ENCODE measurements around the gene LTBP3. TPM values are rescaled to one million over a fixed set of nuclear protein-coding genes. Genes with fewer than 3 reads are reported as not detected.

The LTBP3 gene
- polyA plus RNA-seq, 1 of the 3 experiments (the other 2 are of a cell fraction) = 167 TPM

DNA sequence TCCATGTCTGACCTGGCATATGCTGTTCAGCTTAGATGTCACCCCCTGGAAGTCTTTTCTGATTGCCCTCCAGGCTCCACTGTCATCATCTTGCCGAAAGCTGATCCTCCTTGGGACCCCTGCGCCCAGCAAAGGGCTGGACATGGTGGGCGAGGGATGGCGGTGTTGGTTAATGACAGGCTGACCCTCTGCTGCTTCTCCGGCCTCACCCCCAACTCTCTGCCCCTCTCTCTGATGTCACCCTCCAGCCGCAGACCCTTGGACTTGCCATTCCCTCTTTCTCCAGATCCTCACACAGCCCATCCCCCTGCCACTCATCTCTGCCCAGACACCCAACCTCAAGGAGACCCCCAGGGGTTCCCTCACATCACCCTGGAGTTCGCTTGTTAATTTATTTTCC is 20.0 kb upstream of the LTBP3 start:
- TF ChIP-seq NRF1 (IDR thresholded peaks at IDR 0.05; ENCODE audit: low read depth, low read length) (no peak), EZH2phosphoT487 (IDR thresholded peaks at IDR 0.05; ENCODE audit: borderline replicate concordance, low read depth) (no peak)
- H3K27me3 ChIP-seq (ENCODE audit: insufficient read depth) = no peaks in the 10 kb centered on the region
- no peak overlapping the region for H3K27ac ChIP-seq (ENCODE audit: low read depth in 2 of 2, low read length in 1 of 2)
- H3K36me3 ChIP-seq (replicated peaks in 1 of 2; ENCODE audit: control insufficient read depth in 1 of 2, insufficient read depth in 2 of 2, low read length in 1 of 2) = peaks cover 22 to 43% of the 10 kb centered on the region in 2 experiments
- ChIA-PET POLR2A (interaction anchor here (1.4 kb wide), 1 partner anchor 17 kb away, joined by 5 read pairs; no protein-coding TSS in a partner anchor), CTCF (interaction anchor here (13.3 to 13.6 kb wide), 2 partner anchors 13 to 37 kb away, joined by 216 to 295 read pairs; partner anchors contain the start of gene KCNK7)
- WGBS (ENCODE audit: low lambda C conversion rate) = 94% methylated on average over 7 of the region's 7 CpGs
- no peak overlapping the region for H2AFZ ChIP-seq (ENCODE audit: low read depth)
- H4K20me1 ChIP-seq (ENCODE audit: insufficient read depth) = peaks cover 23% of the 10 kb centered on the region
- H3K79me2 ChIP-seq (ENCODE audit: insufficient read depth) = peaks cover 41% of the 10 kb centered on the region
- peak overlapping the region; percentile 78; the same call in 1 of the 2 replicates for H3K9ac ChIP-seq
- H3K4me1 ChIP-seq (ENCODE audit: control insufficient read depth in 1 of 2, insufficient read depth in 2 of 2, low read depth in 1 of 2, low read length in 1 of 2) = peaks cover 32 to 39% of the 10 kb centered on the region in 2 experiments; a peak in 3 of 4 replicates
- H3F3A ChIP-seq (replicated peaks; ENCODE audit: insufficient read depth) = peaks cover 34% of the 10 kb centered on the region
- H3K4me2 ChIP-seq = peak overlapping the region; percentile 99; the same call in 1 of the 2 replicates
- DNase-seq = no peak
- no peaks in the 10 kb centered on the region for H3K9me2 ChIP-seq
- H3K4me3 ChIP-seq (ENCODE audit: low read depth in 2 of 2, low read length in 1 of 2) = no peak overlapping the region
- no peaks in the 10 kb centered on the region for H3K9me3 ChIP-seq

DNA sequence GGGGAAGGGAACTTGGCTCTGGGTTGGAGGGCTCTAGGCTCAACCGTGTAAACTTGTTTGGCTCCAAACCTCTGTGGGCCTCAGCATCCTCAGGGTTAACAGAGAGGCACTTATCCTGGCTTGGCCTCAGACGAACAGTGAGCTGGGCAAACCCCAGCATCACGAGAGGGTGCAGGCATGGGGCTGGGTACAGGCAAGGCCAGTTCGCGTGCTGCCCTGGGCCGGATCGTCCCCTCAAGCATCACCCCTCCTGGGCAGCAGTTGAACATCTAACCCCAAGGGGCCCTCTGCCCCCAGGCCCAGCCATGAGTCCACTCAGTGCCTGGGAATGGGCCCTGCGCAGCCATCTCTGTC is 19.6 kb upstream of the LTBP3 start:
- peak overlapping the region; percentile 99 for H3K4me2 ChIP-seq
- no peaks in the 10 kb centered on the region for H3K27me3 ChIP-seq (ENCODE audit: insufficient read depth)
- no peak for DNase-seq
- ChIA-PET CTCF (interaction anchor here (13.3 to 13.6 kb wide), 2 partner anchors 13 to 37 kb away, joined by 216 to 295 read pairs; partner anchors contain the start of gene KCNK7), POLR2A (interaction anchor here (1.4 kb wide), 1 partner anchor 17 kb away, joined by 5 read pairs; no protein-coding TSS in a partner anchor)
- H3K36me3 ChIP-seq (replicated peaks in 1 of 2; ENCODE audit: control insufficient read depth in 1 of 2, insufficient read depth in 2 of 2, low read length in 1 of 2) = peaks cover 22 to 42% of the 10 kb centered on the region in 2 experiments
- H3K9ac ChIP-seq = peak overlapping the region; percentile 78
- 74% methylated on average over 8 of the region's 8 CpGs for WGBS (ENCODE audit: low lambda C conversion rate)
- H3K9me2 ChIP-seq = no peaks in the 10 kb centered on the region
- H3F3A ChIP-seq (replicated peaks; ENCODE audit: insufficient read depth) = peaks cover 32% of the 10 kb centered on the region
- H3K79me2 ChIP-seq (ENCODE audit: insufficient read depth) = peaks cover 45% of the 10 kb centered on the region
- H3K9me3 ChIP-seq = no peaks in the 10 kb centered on the region
- TF ChIP-seq, protein P1, sequence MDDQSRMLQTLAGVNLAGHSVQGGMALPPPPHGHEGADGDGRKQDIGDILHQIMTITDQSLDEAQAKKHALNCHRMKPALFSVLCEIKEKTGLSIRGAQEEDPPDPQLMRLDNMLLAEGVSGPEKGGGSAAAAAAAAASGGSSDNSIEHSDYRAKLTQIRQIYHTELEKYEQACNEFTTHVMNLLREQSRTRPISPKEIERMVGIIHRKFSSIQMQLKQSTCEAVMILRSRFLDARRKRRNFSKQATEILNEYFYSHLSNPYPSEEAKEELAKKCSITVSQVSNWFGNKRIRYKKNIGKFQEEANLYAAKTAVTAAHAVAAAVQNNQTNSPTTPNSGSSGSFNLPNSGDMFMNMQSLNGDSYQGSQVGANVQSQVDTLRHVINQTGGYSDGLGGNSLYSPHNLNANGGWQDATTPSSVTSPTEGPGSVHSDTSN (IDR thresholded peaks at IDR 0.05) = no peak
- TF ChIP-seq TCF12 (IDR thresholded peaks at IDR 0.05) (no peak), ELF1 (IDR thresholded peaks at IDR 0.05) (no peak), FOSL2 (IDR thresholded peaks at IDR 0.05; ENCODE audit: borderline replicate concordance, low read depth) (no peak), EP300 (IDR thresholded peaks at IDR 0.05; ENCODE audit: borderline replicate concordance in 1 of 2, low read depth in 1 of 2, low read length in 1 of 2) (no peak), RCOR1 (IDR thresholded peaks at IDR 0.05; ENCODE audit: low read length) (no peak), SMC3 (IDR thresholded peaks at IDR 0.05; ENCODE audit: low read depth, low read length) (no peak), NFIC (IDR thresholded peaks at IDR 0.05; ENCODE audit: borderline replicate concordance) (no peak), MEF2A (IDR thresholded peaks at IDR 0.05; ENCODE audit: borderline replicate concordance, low read depth) (no peak), FOXJ3 (CRISPR knock-in tag; IDR thresholded peaks at IDR 0.05) (no peak), NRF1 (IDR thresholded peaks at IDR 0.05; ENCODE audit: low read depth, low read length) (no peak), GATA2 (CRISPR knock-in tag; IDR thresholded peaks at IDR 0.05) (no peak), TEAD4 (IDR thresholded peaks at IDR 0.05; ENCODE audit: borderline replicate concordance, insufficient read depth) (no peak), MXI1 (IDR thresholded peaks at IDR 0.05; ENCODE audit: low read depth, low read length) (no peak)
- TF ChIP-seq, protein P2, sequence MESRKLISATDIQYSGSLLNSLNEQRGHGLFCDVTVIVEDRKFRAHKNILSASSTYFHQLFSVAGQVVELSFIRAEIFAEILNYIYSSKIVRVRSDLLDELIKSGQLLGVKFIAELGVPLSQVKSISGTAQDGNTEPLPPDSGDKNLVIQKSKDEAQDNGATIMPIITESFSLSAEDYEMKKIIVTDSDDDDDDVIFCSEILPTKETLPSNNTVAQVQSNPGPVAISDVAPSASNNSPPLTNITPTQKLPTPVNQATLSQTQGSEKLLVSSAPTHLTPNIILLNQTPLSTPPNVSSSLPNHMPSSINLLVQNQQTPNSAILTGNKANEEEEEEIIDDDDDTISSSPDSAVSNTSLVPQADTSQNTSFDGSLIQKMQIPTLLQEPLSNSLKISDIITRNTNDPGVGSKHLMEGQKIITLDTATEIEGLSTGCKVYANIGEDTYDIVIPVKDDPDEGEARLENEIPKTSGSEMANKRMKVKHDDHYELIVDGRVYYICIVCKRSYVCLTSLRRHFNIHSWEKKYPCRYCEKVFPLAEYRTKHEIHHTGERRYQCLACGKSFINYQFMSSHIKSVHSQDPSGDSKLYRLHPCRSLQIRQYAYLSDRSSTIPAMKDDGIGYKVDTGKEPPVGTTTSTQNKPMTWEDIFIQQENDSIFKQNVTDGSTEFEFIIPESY (IDR thresholded peaks at IDR 0.05; ENCODE audit: borderline replicate concordance, low read depth) = no peak
- TF ChIP-seq, protein P3, sequence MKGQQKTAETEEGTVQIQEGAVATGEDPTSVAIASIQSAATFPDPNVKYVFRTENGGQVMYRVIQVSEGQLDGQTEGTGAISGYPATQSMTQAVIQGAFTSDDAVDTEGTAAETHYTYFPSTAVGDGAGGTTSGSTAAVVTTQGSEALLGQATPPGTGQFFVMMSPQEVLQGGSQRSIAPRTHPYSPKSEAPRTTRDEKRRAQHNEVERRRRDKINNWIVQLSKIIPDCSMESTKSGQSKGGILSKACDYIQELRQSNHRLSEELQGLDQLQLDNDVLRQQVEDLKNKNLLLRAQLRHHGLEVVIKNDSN (IDR thresholded peaks at IDR 0.05; ENCODE audit: borderline replicate concordance, low read depth) = no peak
- TF ChIP-seq, protein P4, sequence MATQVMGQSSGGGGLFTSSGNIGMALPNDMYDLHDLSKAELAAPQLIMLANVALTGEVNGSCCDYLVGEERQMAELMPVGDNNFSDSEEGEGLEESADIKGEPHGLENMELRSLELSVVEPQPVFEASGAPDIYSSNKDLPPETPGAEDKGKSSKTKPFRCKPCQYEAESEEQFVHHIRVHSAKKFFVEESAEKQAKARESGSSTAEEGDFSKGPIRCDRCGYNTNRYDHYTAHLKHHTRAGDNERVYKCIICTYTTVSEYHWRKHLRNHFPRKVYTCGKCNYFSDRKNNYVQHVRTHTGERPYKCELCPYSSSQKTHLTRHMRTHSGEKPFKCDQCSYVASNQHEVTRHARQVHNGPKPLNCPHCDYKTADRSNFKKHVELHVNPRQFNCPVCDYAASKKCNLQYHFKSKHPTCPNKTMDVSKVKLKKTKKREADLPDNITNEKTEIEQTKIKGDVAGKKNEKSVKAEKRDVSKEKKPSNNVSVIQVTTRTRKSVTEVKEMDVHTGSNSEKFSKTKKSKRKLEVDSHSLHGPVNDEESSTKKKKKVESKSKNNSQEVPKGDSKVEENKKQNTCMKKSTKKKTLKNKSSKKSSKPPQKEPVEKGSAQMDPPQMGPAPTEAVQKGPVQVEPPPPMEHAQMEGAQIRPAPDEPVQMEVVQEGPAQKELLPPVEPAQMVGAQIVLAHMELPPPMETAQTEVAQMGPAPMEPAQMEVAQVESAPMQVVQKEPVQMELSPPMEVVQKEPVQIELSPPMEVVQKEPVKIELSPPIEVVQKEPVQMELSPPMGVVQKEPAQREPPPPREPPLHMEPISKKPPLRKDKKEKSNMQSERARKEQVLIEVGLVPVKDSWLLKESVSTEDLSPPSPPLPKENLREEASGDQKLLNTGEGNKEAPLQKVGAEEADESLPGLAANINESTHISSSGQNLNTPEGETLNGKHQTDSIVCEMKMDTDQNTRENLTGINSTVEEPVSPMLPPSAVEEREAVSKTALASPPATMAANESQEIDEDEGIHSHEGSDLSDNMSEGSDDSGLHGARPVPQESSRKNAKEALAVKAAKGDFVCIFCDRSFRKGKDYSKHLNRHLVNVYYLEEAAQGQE (IDR thresholded peaks at IDR 0.05; ENCODE audit: low read depth, low read length) = no peak
- peak overlapping the region; percentile 28 to 69; a peak in 3 of 4 replicates for H3K27ac ChIP-seq (ENCODE audit: low read depth in 2 of 2, low read length in 1 of 2)
- no peak overlapping the region for H2AFZ ChIP-seq (ENCODE audit: low read depth)
- H4K20me1 ChIP-seq (ENCODE audit: insufficient read depth) = peaks cover 25% of the 10 kb centered on the region
- H3K4me1 ChIP-seq (ENCODE audit: control insufficient read depth in 1 of 2, insufficient read depth in 2 of 2, low read depth in 1 of 2, low read length in 1 of 2) = peaks cover 32 to 40% of the 10 kb centered on the region in 2 experiments; a peak in 3 of 4 replicates
- H3K4me3 ChIP-seq (ENCODE audit: low read depth in 2 of 2, low read length in 1 of 2) = peak overlapping the region; percentile 37 to 68; a peak in 2 of 4 replicates
